ENCODE results near the gene RUNX2. TPM values are rescaled to one million over a fixed set of nuclear protein-coding genes. Genes with fewer than 3 reads are reported as not detected.
A peak's percentile ranks its signal among the peaks of the same experiment; 100 is the strongest.

The RUNX2 gene
- polyA plus RNA-seq, 4 donors: 2.5 to 2.9 (median 2.8) TPM

- DNase-seq (ENCODE audit: low read depth in 4 of 4, low spot score in 3 of 4): no peak
These were observed 278.8 kb downstream of the RUNX2 start for GRCh38 chr6:45606831-45607400.

GRCh38 chr6:45607798-45608197, 279.7 kb downstream of the RUNX2 start:
- no peak for DNase-seq (ENCODE audit: low read depth in 4 of 4, low spot score in 3 of 4)

GRCh38 chr6:45608252-45608913, 280.3 kb downstream of the RUNX2 start:
- no peak for DNase-seq (ENCODE audit: low read depth in 4 of 4, low spot score in 3 of 4)

GRCh38 chr6:45609141-45609638, 281.1 kb downstream of the RUNX2 start:
- DNase-seq (ENCODE audit: low read depth in 4 of 4, low spot score in 3 of 4): no peak

GRCh38 chr6:45610374-45610773, 282.2 kb downstream of the RUNX2 start:
- no peak for DNase-seq (ENCODE audit: low read depth in 4 of 4, low spot score in 3 of 4)

- no peak for DNase-seq (ENCODE audit: low read depth in 4 of 4, low spot score in 3 of 4)
These were observed 282.7 kb downstream of the RUNX2 start for GRCh38 chr6:45610832-45611231.

GRCh38 chr6:45611491-45611890, 283.4 kb downstream of the RUNX2 start:
- no peak for DNase-seq (ENCODE audit: low read depth in 4 of 4, low spot score in 3 of 4)

GRCh38 chr6:45613656-45614055, 285.5 kb downstream of the RUNX2 start:
- peak in 1 of 4 donors; percentile 56 for DNase-seq (ENCODE audit: low read depth in 4 of 4, low spot score in 3 of 4)

GRCh38 chr6:45614488-45615285, 286.6 kb downstream of the RUNX2 start:
- DNase-seq (ENCODE audit: low read depth in 4 of 4, low spot score in 3 of 4): no peak

GRCh38 chr6:45616209-45616608, 288.1 kb downstream of the RUNX2 start:
- DNase-seq (ENCODE audit: low read depth in 4 of 4, low spot score in 3 of 4): no peak

- no peak for DNase-seq (ENCODE audit: low read depth in 4 of 4, low spot score in 3 of 4)
These were observed 289.3 kb downstream of the RUNX2 start for GRCh38 chr6:45617441-45617840.

- no peak for DNase-seq (ENCODE audit: low read depth in 4 of 4, low spot score in 3 of 4)
These were observed 290.1 kb downstream of the RUNX2 start for GRCh38 chr6:45618259-45618658.

- no peak for DNase-seq (ENCODE audit: low read depth in 4 of 4, low spot score in 3 of 4)
These were observed 291.2 kb downstream of the RUNX2 start for GRCh38 chr6:45619211-45619760.

- DNase-seq (ENCODE audit: low read depth in 4 of 4, low spot score in 3 of 4): no peak
These were observed 291.9 kb downstream of the RUNX2 start for GRCh38 chr6:45619994-45620471.

GRCh38 chr6:45624228-45624627, 296.1 kb downstream of the RUNX2 start:
- DNase-seq (ENCODE audit: low read depth in 4 of 4, low spot score in 3 of 4): no peak

GRCh38 chr6:45625191-45625664, 297.1 kb downstream of the RUNX2 start:
- no peak for DNase-seq (ENCODE audit: low read depth in 4 of 4, low spot score in 3 of 4)

GRCh38 chr6:45626087-45626891, 298.2 kb downstream of the RUNX2 start:
- DNase-seq (ENCODE audit: low read depth in 4 of 4, low spot score in 3 of 4): no peak

GRCh38 chr6:45630314-45630713, 302.2 kb downstream of the RUNX2 start:
- no peak for DNase-seq (ENCODE audit: low read depth in 4 of 4, low spot score in 3 of 4)

- no peak for DNase-seq (ENCODE audit: low read depth in 4 of 4, low spot score in 3 of 4)
These were observed 302.7 kb downstream of the RUNX2 start for GRCh38 chr6:45630801-45631200.

- no peak for DNase-seq (ENCODE audit: low read depth in 4 of 4, low spot score in 3 of 4)
These were observed 303.3 kb downstream of the RUNX2 start for GRCh38 chr6:45631396-45631795.

All from right renal pelvis (tissue), 4 donors.